Lung (tissue), 12 donors: Measurements from ENCODE around the gene SLC44A4. TPM values are rescaled to one million over a fixed set of nuclear protein-coding genes. Genes with fewer than 3 reads are reported as not detected.

ENCODE experiments used
- ATAC-seq: fragments of 200-7000 bp; cut with Tn5 transposase; one replicate; pipeline ENCODE4 v1.9.1; 2020; ENCODE audit warnings: moderate number of reproducible peaks; ENCODE audit not compliant: insufficient read depth, low FRiP score
- DNase-seq, 3 donors: peaks; one replicate each; pipeline ENCODE4 v3.0.0-alpha.2; 2013 to 2017
- H3K27ac ChIP-seq, 2 donors: one replicate each; pipeline ENCODE4 v1.5.1; 2013; ENCODE audit warnings: mild to moderate bottlenecking in 2 of 2, moderate library complexity in 2 of 2, control low read depth in 1 of 2, inconsistent platforms in 1 of 2, low read depth in 1 of 2, low read length in 1 of 2
- H3K27me3 ChIP-seq, 3 donors: one replicate each; pipeline ENCODE4 v1.5.1; 2013; ENCODE audit warnings: low read length in 2 of 3; ENCODE audit not compliant: control insufficient read depth in 3 of 3, insufficient read depth in 3 of 3
- H3K36me3 ChIP-seq, 4 donors: one replicate each; pipeline ENCODE4 v1.5.1; 2013; ENCODE audit warnings: low read length in 4 of 4, mild to moderate bottlenecking in 1 of 4, moderate library complexity in 1 of 4; ENCODE audit not compliant: control insufficient read depth in 4 of 4, insufficient read depth in 4 of 4
- H3K4me1 ChIP-seq, 5 donors: one replicate each; pipeline ENCODE4 v1.5.1; 2013; ENCODE audit warnings: low read length in 5 of 5, mild to moderate bottlenecking in 2 of 5, moderate library complexity in 1 of 5; ENCODE audit not compliant: control insufficient read depth in 5 of 5, insufficient read depth in 5 of 5
- H3K4me3 ChIP-seq: one replicate; pipeline ENCODE4 v1.5.1; 2013; ENCODE audit warnings: mild to moderate bottlenecking, control low read depth, moderate library complexity
- H3K9ac ChIP-seq, 2 donors: one replicate each; pipeline ENCODE4 v1.5.1; 2013; ENCODE audit warnings: low read length in 2 of 2, control low read depth in 1 of 2; ENCODE audit not compliant: insufficient read depth in 1 of 2
- H3K9me3 ChIP-seq, 4 donors: one replicate each; pipeline ENCODE4 v1.5.1; 2013; ENCODE audit warnings: low read length in 3 of 4, mild to moderate bottlenecking in 1 of 4, moderate library complexity in 1 of 4; ENCODE audit not compliant: control insufficient read depth in 4 of 4, insufficient read depth in 3 of 4
- CTCF ChIP-seq: IDR thresholded peaks from 2 replicates; pipeline ENCODE4 v1.5.1; 2012; ENCODE audit warnings: mild to moderate bottlenecking; ENCODE audit errors: control extremely low read depth, extremely low read depth
- WGBS, 2 donors: extraction: QIAGEN DNeasy Blood & Tissue Kit; methylation state at CpG; one replicate each; pipeline ENCODE4 v1.1.7; 2013; 5-methylcytosine and 5-hydroxymethylcytosine counted together
- polyA plus RNA-seq, 2 donors: library from polyadenylated mRNA; stranded (reverse); fragments of 200-250 nt; gene quantifications; one replicate each; pipeline ENCODE4 v1.2.1, GENCODE V29; 2013
- total RNA-seq, 2 donors: library from RNA; depleted of rRNA in 1 of 2; stranded (reverse); fragments of >200 nt in 1 of 2; gene quantifications; one replicate each; pipeline ENCODE4 v1.2.1, GENCODE V29; 2014 to 2021
- donor health status: control.
- donor health status: control.
- donor health status: Bipolar disorder and iron deficiency.
- donor health status: healthy.
- donor health status: DM: yes; HTN: yes; CAD: no.

Gene SLC44A4
- total and polyA plus RNA-seq, 4 donors = 22.2 to 121 (median 49.7) TPM

- Histone ChIP-seq H3K27ac (no peak overlapping the region), H3K4me1 (peaks cover 0 to 6% (median 0%) of the 10 kb centered on the region in 5 donors), H3K27me3 (no peaks in the 10 kb centered on the region), H3K4me3 (no peak overlapping the region), H3K9me3 (no peaks in the 10 kb centered on the region), H3K9ac (no peak overlapping the region), H3K36me3 (peaks cover 2 to 41% (median 19%) of the 10 kb centered on the region in 4 donors)
- no peak for ATAC-seq
- no peak for TF ChIP-seq CTCF
- DNase-seq = no peak
- 68 to 82% methylated on average over 13 of the region's 13 CpGs for WGBS, 2 donors
Measured at GRCh38 chr6:31879143-31879542, 346 bp upstream of the SLC44A4 start.

GRCh38 chr6:31878222-31878621 is 575 bp downstream of the SLC44A4 start:
- 77 to 80% methylated on average over 3 of the region's 3 CpGs for WGBS, 2 donors
- H3K9me3 ChIP-seq = no peaks in the 10 kb centered on the region
- H3K4me3 ChIP-seq = no peak overlapping the region
- peaks cover 0 to 6% (median 0%) of the 10 kb centered on the region in 5 donors for H3K4me1 ChIP-seq
- TF ChIP-seq CTCF = no peak
- peak overlapping the region in 1 of 2 donors; percentile 35 for H3K27ac ChIP-seq
- DNase-seq (no peak), ATAC-seq (no peak)
- H3K36me3 ChIP-seq = peaks cover 2 to 33% (median 14%) of the 10 kb centered on the region in 4 donors
- H3K9ac ChIP-seq = no peak overlapping the region
- H3K27me3 ChIP-seq = no peaks in the 10 kb centered on the region

GRCh38 chr6:31877651-31878161 is 1.1 kb downstream of the SLC44A4 start:
- H3K4me3 ChIP-seq = no peak overlapping the region
- peaks cover 2 to 28% (median 12%) of the 10 kb centered on the region in 4 donors for H3K36me3 ChIP-seq
- peak overlapping the region in 1 of 2 donors; percentile 71 for H3K27ac ChIP-seq
- H3K27me3 ChIP-seq = no peaks in the 10 kb centered on the region
- ATAC-seq (peak; percentile 24), DNase-seq (peak; percentile 40 to 73 (median 59))
- TF ChIP-seq CTCF = no peak
- peaks cover 0 to 6% (median 0%) of the 10 kb centered on the region in 5 donors for H3K4me1 ChIP-seq
- no peak overlapping the region for H3K9ac ChIP-seq
- no peaks in the 10 kb centered on the region for H3K9me3 ChIP-seq
- 61 to 83% methylated on average over 10 of the region's 10 CpGs for WGBS, 2 donors
